GM18873 (cell line): ENCODE results near the gene AKAP7.
"Not testable (repeated sequence)": the region's sequence is repeated elsewhere in the genome, so short reads cannot be mapped to it uniquely, and the experiment has no call there.

ENCODE experiments used
- ATAC-seq: cut with Tn5 transposase; IDR thresholded peaks from one replicate; pipeline ENCODE4 v1.9.1; 2021; ENCODE audit warnings: mild to moderate bottlenecking, moderate library complexity, moderate number of reproducible peaks; ENCODE audit not compliant: unreplicated experiment, low FRiP score

The AKAP7 gene

DNA sequence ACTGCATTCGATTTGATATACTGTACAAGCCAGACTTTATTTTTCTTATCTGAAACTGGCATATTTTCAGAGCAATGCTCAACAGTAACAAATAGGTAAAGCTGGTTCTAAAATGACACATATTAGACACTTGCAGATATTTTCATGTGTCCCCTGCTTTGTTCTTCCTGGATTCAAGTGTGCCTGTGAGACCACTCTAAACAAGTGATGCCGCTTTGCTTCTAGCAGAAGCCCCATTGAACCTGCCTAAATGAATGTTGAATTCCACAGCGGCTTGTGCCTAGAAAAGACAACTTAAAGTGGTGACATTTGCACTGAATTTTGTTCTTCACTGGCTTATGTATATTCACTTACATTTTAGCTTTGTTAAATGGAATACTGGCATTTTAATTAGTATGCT is 115.7 kb downstream of the AKAP7 start:
- ATAC-seq = no peak

DNA sequence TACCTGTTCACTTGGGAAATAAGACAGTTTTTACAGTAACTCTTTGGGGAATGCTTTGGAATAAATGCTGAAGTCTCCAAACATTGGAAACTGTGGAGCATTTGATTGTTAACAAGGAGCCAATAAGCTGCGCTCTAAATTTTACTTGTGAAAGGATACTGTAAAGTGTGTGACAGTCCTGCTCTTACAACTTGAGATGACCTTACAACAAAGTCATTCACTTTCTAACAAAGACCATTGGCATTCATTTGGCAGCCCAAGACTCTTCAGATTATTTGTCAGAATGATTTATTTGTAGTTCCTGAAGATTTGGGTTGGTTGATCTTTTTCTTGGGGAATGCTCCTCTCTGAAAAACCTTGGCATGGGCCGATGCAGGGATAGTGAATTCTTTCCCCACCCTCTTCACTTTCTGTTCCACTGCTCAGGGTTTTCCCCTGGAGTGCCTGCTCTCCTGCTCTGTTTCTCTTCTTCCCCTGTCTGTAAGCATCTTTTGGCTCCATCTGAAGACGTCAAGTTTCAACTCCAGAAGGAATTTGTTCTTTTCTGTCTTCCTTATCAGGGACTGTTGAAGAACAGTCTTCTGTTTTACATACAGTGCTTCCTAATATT is 116.4 kb downstream of the AKAP7 start:
- no peak for ATAC-seq

DNA sequence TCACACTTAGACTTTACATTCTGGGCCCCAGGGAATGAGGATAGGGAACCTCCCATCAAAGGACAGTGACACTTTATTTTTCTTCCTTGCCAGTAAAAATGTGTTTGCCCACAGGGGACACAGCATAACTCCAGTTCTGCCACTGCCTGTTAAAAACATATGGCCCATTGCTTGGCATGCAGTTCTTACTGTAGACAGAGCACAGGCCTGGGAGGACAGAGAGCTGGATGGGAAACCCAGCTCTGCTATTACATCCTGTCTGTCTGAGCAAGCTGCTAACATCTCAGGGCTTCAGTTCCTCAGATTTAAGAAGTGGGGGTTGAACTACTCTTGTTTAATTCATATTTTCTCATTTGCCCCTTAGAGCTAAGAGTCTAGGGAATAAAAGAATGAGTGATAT is 120.2 kb downstream of the AKAP7 start:
- no peak for ATAC-seq

DNA sequence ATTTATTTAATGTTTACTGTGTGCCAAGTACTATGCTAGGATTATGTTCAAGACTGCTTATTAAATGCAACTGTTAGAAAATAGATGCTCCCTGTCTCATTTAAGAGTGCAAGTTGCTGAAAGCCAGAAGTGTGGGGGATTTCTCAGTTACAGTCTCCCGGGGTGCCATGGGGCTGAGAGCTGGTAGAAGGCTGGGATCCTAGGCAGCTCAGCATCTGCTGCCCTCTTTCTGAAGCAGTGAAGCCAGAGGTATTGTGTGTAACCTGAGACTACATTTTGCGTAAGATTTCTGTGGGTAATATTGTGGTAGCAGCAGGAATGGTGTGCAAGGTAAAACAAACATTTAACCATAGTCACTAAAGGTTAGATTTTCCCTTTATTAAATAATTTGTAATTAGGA is 120.6 kb downstream of the AKAP7 start:
- ATAC-seq = no peak

DNA sequence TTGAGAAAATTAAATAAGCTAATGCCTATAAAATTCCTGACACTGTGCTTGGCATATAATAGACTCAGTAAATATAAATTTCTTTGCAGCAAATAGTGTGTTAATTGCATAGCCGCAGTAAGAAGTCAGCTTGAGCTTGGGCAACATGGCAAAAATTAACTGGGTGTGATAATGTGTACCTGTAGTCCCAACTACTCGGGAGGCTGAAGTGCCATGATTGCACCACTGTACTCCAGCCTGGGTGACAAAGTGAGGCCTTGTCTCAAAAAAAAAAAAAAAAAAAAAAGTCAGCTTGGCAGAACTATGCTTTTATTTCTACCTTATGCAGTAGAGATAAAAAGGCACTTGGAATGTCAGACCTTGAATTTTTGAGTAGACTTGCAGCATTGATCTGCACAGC is 121.8 kb downstream of the AKAP7 start:
- ATAC-seq = no peak

DNA sequence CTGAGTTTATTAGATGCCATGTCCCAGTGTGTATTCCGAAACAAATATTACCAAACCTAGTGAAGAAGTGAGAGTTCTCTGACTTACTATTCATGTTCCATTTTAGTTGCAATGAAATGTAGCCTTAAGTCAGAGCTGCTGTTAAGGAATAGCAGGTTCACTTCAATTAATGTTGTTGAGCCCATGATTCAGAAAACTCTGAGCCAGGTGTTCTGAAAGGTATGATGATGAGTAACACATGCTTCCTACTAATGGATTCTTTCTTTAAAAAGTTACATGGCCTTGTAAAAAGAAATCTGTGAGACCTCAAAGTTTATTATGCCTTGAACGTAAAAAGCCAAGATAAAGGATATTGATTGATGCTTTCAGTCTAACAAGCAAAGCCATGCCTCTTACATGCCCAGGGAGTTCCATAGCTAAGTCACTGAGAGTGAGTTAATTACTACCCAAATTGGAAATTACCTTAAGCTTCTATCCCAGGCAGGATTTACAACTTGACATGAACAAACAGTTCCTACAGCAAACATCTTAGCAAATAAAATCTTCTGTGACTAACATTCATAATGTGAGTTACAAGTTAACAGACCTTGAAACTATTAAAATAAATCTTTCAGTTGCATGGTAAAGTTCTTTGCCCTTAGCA is 122.9 kb downstream of the AKAP7 start:
- ATAC-seq = no peak

DNA sequence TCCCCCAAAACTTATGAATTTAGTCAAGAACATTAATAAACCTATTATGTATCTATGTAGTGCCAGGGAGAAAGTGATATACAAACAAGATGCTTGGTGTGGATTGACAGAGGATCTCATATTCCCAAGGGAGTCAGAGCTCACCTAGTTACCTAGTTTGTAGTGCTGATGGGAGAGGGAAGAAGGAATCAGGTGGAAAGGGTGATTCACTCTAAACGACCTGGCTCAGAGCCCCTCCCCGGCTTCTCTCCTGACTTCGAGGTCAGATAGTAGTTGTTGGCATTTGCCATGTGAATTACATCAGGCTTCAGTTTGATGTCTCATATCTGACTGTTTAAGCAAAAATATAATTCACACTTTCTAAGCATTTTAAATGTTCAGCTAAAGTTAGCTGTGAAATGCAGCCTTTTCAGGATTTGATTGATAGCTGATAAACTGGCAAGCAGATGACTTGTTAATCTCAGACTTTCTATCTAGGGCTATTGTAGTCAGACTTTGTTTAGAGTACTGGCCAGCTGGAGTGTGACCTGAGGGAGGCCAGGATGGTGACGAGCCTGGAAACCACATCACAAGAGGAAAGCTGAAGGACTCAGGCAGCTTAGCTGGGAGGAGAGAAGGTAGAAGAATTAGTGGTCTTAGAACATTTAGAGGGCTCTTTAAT is 123.7 kb downstream of the AKAP7 start:
- no peak for ATAC-seq

DNA sequence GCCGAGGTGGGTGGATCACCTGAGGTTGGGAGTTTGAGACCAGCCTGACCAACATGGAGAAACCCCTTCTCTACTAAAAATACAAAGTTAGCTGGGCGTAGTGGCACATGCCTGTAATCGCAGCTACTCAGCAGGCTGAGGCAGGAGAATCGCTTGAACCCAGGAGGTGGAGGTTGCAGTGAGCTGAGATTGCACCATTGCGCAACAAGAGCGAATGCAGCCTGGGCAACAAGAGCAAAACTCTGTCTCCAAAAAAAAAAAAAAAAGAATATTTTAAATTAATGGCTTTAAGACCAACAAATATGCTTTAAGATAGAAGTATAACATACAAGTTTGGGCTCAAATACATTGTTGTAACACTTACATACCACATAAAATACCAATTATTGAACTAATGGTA is 125.7 kb downstream of the AKAP7 start:
- ATAC-seq = not testable (repeated sequence)

DNA sequence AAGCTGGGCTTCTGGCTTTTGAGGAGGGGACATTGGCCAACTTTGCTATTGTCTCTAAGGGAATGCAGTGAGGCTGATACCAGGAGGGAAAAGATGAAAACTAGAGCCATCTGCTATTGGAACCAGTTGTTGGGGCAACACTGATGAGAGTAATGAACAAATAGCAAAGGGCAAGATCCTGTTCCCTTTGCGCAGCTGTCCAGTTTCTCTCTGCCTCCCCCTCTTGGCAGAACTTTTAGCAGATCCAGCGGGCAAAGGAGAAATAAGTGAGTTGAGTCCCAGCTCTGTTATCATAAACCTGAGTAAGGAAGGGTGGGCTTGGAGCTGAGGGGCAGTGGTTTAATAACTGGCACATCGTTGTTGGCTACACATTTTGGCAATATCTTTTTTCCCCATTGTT is 126.8 kb downstream of the AKAP7 start:
- no peak for ATAC-seq

DNA sequence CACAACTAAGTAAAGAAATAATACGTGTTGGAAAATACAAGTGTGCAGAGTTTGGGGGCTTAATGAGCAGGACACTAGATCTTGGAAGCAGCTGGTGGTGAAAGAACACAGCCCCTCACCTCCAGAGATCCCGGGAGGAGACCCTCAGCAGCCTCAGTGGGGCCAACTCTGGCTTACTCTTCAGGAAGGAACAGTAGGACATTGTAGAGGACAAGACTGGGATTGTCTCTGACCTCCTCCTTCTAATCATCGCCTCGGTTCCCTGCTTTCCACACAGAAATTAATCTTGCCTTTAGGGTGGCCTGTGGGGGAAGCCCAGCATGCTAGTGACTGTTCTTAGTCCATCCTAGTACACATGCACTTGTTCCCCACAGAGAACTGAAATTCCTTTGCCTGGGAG is 130.7 kb downstream of the AKAP7 start:
- no peak for ATAC-seq

DNA sequence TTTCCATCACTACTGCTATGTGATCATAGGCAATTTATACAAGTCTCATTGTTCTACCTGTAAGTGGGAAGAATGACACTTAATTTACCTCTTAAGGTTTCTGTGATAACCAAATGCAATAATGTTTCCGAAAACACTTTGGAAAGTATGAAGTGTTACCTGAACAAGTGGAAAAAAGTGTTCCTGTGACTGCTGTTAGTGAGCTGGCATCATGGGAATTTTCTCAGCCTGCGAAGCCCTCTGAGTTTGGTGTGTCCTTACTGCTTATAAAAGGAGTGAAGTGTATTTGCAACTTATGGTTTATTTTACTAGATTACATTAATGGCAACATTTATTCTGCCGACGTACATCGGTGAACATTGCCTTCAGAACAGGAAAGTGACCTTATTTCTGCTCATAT is 133.0 kb downstream of the AKAP7 start:
- no peak for ATAC-seq

DNA sequence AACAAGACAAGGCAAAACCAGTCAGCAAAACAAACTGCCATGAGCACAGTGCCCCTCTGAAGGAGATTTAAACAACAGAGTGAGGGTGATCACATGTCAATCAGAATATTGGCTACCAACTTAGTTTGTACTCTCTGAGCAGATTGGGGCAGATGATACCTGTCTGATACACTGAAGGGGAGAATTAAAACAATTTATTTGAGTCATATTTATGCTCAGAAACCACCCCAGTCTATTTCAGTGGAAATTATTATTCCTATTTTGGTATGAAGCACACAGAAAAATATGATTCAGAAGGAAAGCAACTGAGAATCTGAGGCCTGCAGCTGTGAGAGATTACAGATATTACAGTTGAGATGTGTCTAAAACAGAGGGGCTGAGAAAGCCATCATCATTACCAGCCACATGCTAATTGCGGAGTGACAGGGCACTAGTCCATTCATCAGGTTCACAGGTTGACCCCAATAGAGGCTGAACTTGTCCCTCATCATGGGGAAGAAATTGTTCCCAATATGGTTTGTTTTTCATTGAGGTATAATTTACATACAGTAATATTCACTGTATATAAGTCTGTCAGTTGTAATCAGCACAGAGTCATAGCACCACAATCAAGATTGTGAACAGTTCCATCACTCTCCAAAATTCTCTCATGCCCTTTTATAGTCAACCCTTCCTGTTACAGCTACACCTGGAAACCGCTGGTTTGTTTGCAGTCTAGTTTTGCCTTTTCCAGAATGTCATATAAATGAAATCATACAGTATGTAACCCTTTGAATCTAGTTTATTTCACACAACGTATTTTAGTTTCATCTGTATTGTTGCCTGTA is 134.5 kb downstream of the AKAP7 start:
- no peak for ATAC-seq

DNA sequence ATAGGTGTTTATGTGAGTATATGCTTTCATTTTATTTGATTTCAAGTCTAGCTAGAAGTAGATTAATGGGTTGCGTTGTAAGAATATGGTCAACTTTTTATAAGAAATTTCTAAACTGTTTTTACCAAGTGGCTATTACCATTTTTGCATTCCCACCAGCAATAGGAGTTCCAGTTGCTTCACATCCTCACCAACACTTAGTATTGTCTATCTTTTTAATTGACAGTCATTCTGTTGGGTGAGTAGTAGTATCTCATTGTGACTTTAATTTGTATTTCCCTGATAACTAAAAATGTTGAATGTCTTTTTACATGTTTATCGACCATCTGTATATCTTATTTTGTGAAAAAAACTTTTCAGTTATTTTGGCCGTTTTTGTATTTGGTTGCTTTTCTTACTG is 135.3 kb downstream of the AKAP7 start:
- ATAC-seq = no peak

DNA sequence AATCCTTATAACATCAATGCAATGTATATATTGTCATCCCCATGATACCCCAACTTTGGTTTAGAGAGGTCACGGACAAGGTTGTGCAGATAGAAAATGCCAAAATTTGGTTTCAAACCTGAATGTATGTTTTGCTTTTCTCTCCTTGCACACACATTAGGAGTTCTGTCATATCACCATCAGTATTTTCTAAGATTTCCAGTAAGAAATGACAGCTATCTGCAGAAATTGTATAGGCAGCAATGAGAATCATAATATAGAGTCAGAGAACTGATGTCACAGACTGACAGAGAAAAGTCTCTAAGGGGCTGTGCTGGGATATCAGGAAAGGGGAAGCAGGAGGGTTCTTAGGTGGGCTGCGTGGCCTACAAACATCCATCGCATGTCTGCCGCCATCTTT is 140.0 kb downstream of the AKAP7 start:
- no peak for ATAC-seq

DNA sequence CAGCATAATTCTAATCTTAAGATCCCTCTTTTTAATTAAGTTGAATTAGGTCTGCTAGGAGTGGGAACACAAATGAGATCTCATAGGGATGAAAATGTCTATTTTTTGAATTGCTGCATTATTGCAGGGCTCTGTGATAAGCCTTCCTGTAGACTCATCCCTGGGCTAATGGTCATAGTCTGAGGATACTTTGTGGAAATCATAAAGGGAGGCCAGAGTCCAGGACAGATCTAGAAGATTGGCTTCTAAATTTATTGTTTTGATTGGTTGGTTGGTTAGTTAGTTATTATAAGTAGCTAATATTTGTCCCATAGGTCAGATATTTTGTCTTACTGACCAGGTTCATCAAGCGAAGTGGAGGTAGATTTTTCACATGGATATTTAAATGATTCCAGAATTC is 142.3 kb downstream of the AKAP7 start:
- ATAC-seq = no peak

DNA sequence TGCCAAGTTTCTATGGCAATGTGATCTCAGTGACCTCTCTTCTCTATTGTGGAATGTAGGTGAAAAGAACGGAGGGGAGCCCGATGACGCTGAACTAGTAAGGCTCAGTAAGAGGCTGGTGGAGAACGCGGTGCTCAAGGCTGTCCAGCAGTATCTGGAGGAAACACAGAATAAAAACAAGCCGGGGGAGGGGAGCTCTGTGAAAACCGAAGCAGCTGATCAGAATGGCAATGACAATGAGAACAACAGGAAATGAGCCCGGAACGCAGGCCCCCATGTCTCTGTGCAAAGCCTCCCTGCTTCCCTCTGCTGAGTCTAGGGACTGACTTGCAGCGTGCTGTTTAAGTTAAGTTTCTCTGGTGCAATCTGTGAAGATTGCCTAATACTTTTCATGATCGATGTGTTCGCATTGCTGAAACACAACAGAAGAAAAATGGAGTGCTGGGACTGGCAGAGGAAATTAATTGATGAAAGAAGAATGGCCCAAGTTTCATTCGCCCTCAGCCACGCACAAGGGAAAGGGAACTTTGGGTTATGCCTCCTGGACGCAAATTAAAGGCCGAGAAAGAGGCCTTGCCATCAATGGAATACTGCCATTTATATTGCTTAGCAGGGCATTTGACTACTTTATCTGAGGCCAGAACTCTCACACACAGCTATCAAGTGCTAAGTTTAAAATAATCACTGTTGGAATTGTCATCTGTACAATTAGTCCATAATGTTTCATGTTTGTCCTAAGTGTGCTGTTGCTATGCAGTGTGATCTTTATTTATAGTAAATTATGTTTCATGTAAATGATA is 146.4 kb downstream of the AKAP7 start:
- no peak for ATAC-seq

DNA sequence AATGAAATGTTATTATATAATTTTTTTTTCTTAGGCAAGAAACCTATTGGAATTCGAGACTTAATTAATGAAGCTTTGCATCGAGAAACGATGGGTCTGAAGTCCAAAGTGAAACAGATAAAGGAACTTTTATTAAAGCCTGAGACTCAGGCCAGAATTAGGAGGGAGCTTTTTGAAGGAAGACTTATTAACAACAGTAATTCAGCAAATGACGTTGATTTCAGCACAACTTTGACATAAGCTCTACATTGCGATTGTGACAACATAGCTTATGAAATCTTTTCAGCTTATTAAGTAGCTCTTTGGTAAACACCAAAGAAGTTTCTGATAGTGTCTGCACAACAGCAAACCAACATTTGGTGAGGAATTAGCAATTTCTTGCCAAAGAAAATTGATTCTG is 147.1 kb downstream of the AKAP7 start:
- no peak for ATAC-seq

DNA sequence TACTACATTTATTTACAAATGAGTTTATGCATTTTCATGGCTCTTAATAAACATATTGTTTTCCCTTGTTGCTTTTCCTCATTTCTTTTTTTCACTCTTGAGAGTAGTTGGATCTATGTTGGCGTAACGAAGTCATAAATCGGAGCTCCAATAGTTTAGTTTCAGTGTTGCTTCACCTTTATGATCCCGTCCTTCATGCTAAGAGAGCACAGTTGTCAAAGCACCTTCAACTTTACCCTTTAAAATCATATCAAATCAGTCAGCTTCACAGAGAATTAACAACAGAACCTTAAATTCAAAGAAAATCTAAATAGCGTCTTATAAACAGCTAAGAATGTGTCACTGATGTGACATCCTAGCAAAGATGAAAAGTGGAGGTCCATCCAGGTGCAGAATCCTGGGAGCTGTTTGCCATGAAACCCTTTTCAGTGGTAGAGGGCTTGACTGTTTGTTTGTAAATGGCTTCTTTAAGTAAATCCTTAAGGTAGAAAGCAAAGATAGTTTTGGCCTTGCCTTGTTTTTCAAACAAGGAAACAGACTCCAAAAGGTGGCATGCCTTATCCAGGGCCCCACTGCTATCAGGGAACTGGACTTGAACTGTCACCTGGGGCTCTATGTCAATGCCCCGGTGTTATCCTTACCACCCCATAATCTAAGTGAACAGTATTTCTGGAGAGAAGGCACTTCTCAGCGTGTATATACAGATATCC is 148.4 kb downstream of the AKAP7 start:
- no peak for ATAC-seq

DNA sequence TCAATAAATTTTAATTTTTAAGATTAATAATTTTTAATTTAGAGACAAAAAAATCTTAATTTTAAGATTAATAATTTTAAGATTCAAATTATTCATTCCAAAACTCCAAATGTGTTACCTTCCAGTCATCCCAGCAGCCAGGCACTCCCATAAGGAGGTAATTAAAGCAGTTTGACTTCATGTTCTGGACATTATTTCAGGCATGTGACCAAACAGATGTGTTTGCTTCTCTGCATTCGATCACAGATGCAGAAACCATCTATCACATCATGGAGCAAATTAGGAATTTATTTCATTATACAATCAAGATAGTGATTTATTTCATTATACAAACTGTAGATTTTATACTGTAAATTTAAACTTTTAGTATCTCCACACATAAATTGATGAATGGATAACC is 150.3 kb downstream of the AKAP7 start:
- no peak for ATAC-seq

DNA sequence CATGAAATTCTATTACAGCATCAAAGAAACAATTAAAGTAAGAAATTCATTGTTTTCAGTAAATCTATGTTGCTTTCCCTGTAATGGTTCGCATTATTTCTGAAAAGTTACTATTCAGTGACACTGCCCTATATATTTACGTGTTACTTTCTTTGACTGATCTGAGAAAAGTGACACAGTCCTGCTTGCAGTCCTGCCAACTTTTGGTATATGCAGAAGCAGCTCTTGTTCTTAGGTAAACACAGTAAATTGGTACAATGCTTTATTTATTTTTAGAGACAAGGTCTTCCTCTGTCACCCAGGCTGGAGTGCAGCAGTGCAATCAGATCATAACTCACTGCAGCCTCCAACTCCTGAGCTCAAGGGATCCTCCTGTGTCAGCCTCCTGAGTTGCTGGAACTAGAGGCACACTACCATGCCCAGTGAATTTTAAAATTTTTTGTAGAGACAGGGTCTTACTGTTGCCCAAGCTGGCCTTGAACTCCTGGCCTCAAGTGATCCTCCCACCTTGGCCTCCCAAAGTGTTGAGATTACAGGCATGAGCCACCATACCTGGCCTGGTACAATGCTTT is 151.3 kb downstream of the AKAP7 start:
- no peak for ATAC-seq
